Measurements from ENCODE around the gene GPC2.
"Not testable (repeated sequence)": the region's sequence is repeated elsewhere in the genome, so short reads cannot be mapped to it uniquely, and the experiment has no call there.

GPC2 gene, protein sequence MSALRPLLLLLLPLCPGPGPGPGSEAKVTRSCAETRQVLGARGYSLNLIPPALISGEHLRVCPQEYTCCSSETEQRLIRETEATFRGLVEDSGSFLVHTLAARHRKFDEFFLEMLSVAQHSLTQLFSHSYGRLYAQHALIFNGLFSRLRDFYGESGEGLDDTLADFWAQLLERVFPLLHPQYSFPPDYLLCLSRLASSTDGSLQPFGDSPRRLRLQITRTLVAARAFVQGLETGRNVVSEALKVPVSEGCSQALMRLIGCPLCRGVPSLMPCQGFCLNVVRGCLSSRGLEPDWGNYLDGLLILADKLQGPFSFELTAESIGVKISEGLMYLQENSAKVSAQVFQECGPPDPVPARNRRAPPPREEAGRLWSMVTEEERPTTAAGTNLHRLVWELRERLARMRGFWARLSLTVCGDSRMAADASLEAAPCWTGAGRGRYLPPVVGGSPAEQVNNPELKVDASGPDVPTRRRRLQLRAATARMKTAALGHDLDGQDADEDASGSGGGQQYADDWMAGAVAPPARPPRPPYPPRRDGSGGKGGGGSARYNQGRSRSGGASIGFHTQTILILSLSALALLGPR

DNA sequence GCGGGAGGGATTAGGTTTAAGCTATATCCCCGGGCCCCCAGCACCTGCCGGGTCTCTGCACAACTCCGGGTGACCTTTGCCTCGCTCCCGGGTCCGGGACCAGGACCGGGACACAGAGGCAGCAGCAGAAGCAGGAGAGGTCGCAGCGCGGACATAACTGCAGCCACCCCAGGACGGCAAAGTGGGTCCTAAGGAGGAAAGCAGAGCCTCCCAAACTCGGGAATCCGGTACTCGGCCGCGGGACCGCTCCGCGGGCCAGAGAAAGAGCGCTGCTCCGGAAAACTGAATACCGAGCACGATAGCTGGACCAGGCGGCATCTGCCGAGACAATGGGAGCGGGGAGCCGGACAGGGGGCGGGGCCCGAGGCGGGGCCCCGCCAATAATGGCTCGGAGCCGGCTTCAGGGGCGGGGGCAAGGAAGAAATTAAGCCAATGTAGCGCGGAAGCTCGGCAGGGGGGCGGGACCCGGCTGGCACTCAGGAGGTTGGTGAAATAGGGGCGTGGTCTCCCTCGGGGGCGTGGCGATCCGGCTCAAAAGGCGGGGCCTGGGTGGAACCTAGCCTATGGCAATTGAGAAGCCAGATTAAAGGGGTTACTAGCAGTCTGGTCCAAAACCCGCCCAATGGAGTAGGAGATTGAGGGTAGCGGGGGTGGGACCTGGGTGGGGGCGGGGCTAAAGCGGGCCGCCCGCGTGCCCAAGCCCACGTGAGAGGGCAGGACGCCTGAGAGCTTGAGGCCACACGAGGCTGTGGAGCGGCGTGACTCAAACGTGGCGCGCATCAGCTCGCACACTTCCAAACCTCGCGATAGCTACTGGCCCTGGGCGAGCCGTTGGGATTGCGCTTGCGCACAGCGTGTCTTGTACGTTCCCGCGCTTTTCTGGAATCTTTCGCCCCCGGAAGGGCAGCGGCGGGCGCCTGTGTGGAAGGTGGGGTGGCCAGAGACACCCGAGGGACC, at the start of gene GPC2, which contains the start of gene STAG3:
Gene GPC2, minus strand, starts transcription at position 337 of the 957 bp plus-strand sequence. Its CDS starts 182 bp downstream, at position 155.
Gene STAG3, plus strand, starts transcription at position 874 of the 957 bp plus-strand sequence. CDS start 2,639 bp downstream, outside the sequence.
- peak; percentile 96 for DNase-seq

DNA sequence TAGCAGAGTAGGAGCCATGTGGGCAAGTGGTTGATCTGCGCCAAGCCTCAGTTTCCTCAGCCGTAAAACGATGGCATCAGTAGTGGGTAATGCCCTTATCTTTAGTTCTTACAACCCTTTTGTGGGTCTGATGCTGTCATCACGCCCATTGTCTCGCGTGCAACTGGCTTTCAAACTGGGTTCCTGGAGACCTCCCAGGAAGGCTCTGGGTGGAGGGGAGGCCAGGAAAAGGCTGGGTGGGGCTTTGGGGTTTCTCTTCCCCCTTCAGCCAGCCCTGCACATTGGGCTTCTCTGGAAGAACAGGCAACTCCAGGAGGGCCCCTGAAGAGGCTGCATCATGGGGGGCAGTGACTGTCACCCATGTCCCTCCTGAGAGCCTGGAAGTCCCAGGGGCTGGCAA, 47.7 kb upstream of the GPC2 start:
- DNase-seq = not testable (repeated sequence)

DNA sequence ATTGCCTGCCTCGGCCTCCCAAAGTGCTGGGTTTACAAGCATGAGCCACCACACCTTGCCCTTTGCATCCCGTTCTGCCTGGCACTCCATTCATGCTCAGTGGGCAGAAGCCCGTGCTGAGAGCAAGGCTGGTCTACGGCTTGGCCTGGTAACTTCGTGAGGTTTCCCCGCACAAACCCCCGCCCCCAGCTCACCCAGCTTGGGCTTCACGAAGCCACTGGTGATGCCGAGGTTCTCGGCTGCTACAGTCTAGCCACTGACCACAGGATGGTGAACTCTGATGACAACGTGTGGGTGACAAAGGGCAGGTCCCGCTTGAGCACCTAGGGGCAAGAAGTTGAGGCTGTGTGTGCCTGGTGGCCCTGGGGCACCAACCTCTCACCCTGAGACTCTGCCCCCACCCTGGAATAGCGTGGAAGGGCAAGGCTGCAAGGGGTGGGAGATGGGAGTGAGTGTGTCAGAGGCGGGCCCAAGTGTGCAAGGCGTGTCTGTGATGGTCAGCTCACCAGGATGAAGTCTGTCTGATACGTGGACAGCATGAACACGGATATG, 46.3 kb upstream of the GPC2 start:
- not testable (repeated sequence) for DNase-seq

DNA sequence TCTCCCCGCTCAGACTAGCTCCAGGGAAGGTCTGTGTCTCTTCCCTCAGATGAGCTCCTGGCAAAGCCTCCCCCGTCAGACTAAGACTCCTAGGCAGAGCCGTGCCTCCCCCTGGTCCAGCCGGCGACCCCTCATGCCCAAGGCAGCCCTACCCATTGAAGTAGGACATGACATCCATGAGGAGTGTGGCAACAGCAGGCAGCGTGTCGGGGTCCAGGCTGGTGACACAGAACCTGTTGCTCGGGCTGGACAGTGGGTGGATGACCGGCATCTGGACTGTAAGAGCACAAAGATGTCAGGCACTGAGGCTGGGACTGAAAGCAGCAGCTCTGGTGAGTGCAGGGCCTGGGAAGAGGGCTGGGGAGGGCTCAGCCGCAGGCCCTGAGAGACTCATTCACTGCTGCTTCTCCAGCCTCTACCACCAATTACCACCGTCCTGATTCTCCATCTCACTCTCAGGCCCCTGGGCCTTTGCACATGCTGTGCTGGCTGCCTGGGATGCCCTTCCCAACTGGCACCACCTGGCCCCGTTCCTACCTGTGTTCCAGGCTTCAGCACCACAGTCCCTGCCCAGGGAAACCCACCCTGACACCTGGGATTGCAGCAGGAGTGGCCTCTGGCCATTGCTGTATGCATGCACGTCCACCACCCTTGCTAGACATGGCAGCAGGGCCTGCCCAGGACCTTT, 45.4 kb upstream of the GPC2 start:
- DNase-seq = no peak

DNA sequence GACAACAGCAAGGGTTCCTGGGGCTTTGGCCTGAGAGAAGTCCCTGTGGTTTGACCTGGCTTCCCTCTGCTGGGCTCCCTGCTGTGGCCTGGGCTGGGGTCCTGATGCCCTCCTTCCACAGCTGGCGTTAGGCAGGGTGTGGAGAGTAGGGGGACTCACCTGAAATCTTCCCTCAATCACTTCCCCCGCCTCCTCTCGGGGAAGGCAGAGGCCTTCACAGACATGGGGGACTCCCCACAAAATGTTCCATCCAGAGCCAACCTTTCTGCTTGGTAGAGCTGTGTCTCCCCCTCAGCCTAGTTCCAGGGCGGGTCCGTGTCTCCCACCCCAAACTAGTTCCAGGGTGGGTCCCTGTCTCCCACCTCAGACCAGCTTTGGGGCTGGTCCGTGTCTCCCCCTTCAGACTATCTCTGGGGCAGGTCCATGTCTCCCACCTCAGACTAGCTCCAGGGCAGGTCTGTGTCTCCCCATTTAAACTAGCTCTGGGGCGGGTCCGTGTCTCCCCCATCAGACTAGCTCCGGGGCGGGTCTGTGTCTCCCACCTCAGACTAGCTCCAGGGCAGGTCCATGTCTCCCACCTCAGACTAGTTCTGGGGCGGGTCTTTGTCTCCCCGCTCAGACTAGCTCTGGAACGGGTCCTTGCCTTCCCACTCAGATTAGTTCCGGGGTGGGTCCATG, 44.7 kb upstream of the GPC2 start:
- DNase-seq = no peak

DNA sequence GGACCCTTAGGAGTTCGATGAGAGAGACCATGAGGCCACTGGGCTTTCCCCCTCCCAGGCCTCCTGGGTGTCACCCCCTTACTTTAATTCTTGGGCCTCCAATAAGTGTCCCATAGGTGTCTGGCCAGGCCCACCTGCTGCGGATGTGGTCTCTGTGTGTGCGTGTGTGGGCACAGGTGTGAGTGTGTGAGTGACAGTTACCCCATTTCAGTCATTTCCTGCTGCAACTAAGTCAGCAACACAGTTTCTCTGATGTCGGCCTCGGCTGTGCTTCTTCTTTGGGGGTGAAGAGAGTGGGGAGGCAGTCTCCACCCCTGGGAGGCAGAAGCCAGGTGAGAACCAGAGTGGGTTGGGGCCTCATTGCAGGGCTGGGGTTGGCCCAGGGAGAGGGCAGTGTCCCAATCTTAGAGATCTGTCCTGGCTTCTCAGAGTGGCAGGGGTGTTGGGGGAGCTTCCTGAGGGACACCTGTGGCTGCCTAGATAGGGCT, 44.1 kb upstream of the GPC2 start:
- no peak for DNase-seq

DNA sequence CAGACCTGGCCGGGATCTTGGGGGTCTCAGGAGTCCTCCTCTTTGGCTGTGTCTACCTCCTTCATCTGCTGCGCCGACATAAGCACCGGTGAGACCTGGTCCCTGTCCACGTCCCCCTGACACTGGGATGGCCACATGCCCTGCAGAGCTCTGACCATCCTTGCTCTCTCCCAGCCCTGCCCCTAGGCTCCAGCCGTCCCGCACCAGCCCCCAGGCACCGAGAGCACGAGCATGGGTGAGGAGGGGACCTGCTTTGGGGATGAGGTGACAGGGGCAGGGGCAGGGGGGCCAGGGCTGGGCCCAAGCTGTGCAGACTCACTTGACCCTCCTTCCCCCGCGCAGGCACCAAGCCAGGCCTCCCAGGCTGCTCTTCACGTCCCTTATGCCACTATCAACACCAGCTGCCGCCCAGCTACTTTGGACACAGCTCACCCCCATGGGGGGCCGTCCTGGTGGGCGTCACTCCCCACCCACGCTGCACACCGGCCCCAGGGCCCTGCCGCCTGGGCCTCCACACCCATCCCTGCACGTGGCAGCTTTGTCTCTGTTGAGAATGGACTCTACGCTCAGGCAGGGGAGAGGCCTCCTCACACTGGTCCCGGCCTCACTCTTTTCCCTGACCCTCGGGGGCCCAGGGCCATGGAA, 43.5 kb upstream of the GPC2 start:
- no peak for DNase-seq

DNA sequence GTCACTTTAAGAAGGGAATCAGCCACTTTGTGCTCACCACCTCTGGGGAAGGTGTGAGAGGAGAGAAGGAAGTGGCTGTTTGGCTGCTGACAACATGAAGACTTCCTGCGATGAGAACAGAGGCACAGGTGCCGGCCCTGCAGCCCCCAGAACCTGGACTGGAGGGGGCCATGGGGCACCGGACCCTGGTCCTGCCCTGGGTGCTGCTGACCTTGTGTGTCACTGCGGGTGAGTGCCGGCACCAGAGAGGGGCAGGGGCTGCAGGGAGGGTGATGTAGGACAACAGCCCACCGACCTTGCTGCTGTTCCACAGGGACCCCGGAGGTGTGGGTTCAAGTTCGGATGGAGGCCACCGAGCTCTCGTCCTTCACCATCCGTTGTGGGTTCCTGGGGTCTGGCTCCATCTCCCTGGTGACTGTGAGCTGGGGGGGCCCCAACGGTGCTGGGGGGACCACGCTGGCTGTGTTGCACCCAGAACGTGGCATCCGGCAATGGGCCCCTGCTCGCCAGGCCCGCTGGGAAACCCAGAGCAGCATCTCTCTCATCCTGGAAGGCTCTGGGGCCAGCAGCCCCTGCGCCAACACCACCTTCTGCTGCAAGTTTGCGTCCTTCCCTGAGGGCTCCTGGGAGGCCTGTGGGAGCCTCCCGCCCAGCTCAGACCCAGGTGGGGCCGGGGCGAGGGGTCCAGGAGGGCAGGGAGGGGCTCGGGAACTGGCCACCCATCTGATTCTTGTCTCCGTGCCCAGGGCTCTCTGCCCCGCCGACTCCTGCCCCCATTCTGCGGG, 42.8 kb upstream of the GPC2 start, which contains the start of gene PVRIG:
Gene PVRIG, plus strand, starts transcription at position 149 of the 785 bp plus-strand sequence. Its CDS starts 22 bp downstream, at position 171.
- not testable (repeated sequence) for DNase-seq

DNA sequence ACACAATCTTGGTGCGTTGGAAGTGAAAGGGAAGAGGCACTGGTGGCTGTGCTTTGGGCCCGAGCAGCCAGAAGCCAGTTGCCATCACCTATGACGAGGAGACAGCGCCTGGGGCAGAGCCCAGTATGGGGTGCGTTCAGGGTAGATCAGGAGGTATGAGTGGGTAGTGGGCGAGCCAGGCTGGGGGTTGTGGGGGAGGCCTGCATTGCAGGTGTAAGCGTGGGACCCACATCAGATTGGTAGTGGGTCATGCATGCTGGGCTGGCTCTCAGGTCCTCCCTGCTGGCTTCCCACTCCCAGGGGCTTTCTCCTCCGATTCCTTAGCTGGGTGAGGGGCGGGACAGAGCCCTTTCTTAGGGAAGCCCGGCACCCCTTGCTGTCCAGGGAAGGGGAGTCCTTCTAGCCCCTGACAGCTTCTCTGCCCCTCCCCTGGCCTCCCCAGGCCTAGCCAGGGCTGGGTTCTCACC, 42.1 kb upstream of the GPC2 start:
- DNase-seq = no peak

DNA sequence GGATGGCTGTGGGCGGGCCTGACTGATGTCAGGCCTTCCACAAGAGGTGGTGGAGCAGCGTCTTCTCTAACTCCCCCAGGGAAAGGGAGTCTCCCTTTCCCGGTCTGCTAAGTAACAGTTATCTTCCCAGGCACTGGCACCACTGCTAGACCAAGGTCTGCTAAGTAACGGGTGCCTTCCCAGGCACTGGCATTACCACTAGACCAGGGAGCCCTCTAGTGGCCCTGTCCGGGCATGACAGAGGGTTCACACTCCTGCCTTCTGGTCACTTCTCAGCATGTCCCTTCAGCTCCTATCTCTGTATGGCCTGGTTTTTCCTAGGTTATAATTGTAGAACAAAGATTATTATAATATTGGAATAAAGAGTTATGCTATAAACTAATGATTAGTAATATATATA, 40.8 kb upstream of the GPC2 start:
- DNase-seq = peak; percentile 36

DNA sequence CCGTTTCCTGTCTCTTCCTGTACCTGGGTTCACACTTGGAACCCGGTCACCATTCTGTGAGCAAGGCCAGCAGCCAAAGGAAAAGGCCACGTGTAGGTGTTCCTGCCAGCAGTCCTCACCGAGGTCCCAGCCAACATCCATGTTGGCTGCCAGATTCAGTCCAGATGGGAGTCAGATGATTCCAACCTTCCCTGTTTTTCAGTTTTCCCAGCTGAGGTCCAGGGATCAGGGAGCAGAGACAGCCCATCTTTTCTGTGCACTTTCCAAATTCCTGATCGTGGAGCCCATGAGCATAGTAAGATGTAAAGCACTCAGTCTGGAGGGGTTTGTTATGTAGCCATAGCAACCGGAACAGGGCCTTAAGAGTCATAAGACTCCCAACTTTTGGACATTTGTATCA, 38.7 kb upstream of the GPC2 start:
- no peak for DNase-seq

DNA sequence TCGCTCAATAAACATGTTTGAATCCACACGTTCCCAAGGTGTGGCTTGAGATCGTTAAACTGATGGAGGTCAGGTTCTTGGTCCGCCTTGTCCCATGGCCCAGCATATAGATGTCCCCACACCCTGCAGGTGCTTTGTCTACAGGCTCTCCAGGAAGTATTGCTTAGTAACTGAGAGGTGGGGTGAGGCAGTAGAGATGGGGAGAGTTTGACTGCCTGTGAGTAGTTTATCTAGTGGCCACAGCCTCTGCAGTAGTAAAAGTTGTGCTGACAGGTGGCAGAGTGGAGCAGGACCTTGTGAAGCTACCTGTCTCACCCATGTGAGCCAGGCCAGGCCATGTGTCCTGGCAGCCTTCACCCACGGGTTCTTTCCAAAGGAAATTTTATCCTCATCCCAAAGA, 37.2 kb upstream of the GPC2 start:
- DNase-seq = not testable (repeated sequence)

DNA sequence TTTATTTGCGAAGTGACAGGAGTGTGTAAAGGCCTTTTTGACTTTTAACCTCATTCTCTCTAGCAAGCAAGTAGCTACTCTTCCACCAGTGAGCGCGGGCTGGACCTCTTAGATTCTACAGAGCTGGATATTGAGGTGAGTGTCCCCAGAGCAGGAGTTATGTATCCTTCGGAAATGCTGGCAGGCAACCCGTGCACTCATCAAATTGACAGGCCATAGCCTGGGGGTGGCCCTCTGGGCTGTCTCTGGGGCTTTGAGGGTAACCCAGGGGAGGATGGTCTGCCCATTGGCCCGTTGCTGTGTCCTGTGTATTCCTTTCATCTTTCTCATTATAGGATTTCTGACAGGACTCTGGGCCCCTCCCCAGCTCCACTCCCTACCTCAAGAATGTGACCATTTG, 36.5 kb upstream of the GPC2 start:
- DNase-seq = no peak

DNA sequence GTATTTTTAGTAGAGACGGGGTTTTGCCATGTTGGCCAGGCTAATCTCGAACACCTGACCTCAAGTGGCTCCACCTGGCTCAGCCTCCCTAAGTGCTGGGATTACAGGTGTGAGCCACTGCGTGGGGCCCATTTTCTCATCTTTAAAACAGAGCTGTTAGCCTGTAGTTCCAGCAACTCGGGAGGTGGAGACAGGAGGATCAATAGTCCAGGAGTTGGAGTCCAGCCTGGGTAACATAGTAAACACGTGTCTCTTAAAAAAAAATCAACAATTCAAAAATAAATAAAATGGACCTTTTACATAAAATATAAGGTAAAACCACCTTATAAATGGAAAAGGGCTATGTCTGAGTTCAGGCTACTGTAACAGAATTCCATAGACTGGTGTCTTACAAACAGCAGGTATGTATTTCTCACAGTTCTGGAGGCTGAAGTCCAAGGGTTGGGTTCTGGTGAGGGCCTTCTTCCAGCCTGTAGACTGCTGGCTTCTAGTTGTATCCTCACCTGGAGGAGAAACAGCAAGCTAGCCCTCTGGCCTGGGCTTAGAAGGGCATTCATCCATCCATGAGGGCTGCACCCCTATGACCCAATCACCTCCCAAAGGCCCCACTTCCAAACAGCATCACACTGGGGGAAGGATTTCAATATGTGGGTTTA, 35.6 kb upstream of the GPC2 start:
- DNase-seq = no peak

DNA sequence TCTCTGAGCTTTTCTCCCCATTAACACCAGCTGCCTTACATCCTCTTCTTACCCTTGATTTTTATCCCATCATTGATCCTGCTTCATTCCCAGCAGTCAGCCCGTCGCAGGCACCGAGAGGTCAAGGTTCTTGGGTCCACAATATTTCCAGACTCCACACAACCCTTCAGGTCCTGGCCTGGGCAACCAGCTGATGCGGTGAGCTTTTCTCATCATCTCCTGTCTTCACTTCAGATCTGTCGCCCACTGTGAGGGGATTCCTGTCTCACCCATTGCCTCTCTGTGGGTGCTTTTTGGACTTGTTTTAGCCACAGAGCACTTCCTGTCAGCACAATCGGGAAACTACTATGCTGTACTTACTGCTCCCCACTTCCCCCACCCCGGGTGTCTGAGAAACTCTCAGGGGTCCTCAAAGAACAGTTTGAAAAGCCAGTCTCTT, 34.2 kb upstream of the GPC2 start:
- DNase-seq = no peak

DNA sequence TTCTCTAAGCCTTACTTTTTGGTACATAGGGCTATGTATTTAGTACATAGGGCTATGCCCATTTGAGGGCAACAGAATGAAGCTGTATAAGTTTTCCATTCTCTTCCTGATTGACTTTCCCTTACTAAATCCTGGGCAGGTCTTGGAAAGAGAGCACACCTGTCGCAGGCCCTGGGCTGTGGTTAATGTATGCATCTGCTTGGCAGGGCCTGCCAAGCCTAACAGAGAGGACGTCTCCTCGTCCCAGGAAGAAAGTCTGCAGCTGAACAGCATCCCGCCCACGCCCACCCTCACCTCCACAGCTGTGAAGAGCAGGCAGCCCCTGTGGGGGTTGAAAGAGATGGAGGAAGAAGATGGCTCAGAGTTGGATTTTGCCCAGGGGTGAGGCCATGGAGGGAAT, 33.6 kb upstream of the GPC2 start:
- DNase-seq = no peak

DNA sequence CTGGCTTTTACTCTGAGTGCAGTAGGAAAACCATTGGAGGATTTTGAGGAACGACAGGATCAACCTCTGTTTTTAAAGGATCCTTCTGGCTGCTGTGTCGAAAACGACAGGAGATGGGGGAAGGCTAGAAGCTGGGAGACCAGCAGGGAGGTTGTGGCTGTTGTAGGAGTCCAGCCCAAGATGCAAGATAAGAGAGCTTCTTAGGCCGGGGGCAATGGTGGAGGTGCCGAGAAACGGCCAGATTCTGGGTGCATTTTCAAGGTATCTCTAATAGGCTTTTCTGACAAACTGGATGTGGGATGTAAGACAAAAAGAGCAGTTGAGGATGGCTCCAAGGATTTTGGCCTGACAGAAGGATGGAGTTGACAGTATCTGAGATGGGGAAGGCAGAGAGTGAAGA, 32.3 kb upstream of the GPC2 start:
- DNase-seq = no peak

DNA sequence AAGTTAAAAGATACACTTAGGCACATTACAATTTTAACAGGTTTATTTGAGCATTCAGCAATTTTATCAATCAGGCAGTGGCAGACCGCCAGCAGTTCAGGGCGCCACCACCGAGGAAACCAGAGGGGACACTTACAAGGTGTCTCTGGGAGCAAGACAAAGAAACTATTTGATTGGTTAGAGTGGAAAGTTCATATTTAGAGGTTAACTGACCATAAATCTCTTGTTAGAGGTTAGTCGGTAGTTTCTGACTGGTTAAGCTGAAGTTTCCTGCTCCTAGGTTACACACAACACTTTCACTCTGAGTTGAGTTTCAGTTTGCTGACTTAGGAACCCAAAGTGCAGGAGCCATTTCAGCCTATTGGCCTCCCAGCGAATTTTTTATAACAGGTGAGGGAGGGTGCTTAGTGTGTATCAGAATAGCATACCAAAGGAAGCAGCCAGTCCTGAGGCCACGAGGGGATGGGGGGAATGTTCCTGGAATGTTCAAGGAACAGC, 31.8 kb upstream of the GPC2 start:
- no peak for DNase-seq

DNA sequence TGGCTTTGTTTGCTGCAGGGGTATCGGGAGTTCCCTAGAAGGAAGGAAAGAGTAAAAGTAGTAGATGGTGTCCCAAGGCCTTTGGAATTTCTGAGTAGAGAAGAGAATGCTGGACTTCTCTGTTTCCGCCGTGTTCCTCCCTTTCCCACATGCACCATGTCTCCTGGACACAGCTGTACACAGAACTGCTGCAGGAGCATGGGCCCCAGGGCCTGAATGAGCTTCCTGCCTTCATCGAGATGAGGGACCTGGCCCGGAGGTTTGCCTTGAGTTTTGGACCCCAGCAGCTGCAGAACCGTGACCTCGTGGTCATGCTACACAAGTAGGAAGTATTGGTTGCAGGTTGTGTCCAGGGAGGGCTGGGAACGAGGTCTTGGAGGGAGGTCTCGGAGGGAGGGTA, 27.3 kb upstream of the GPC2 start:
- DNase-seq = no peak
